HepG2 (cell line): ENCODE measurements around the gene CCT6A. TPM values are rescaled to one million over a fixed set of nuclear protein-coding genes. Genes with fewer than 3 reads are reported as not detected.
A peak's percentile ranks its signal among the peaks of the same experiment; 100 is the strongest.

Source experiments
- ATAC-seq: fragments of 200-7000 bp; cut with Tn5 transposase; 3 replicates; pipeline ENCODE4 v1.9.1; 2020; ENCODE audit warnings: mild to moderate bottlenecking, moderate library complexity
- BruUV-seq: library from RNA; stranded (reverse); fragments of 400-500 nt; replicated peaks from 2 replicates; lab custom pipeline; 2021; lab: Mats Ljungman, UMichigan
- CTCF ChIA-PET: fragments of 300-600 bp; formaldehyde crosslinking; extraction: SDS; loops from one replicate; lab custom pipeline; 2021; ENCODE audit warnings: low total read pairs, inconsistent platforms, low intra/inter-chr PET ratio; lab: Yijun Ruan, JAX
- POLR2A ChIA-PET: fragments of 350-600 bp; sonication (Branson Sonifier 250); formaldehyde crosslinking; loops from one replicate; lab custom pipeline; 2020; ENCODE audit warnings: antibody characterized with exemption, inconsistent platforms; lab: Yijun Ruan, JAX
- DNase-seq: peaks from one replicate; pipeline ENCODE4 v3.0.0-alpha.2; 2015; ENCODE audit warnings: low spot score
- FAIRE-seq: peaks from 3 replicates; lab custom pipeline; 2011; peaks lifted over from hg19 to GRCh38; lab: Jason Lieb, UNC
- H2AFZ ChIP-seq: one replicate; pipeline ENCODE4 v1.6.1; 2011; ENCODE audit warnings: low read length, inconsistent platforms
- H3K27ac ChIP-seq: fragments of 300-600 bp; 3 replicates; pipeline ENCODE4 v1.8.0; 2011; ENCODE audit warnings: mixed run types, mild to moderate bottlenecking, mixed read lengths, low read length, inconsistent platforms; ENCODE audit not compliant: insufficient read depth; ENCODE audit errors: extremely low read length
- H3K27me3 ChIP-seq, 2 experiments: fragments of 200-600 bp in 1 of 2; 2 replicates in 1 of 2; 3 replicates in 1 of 2; pipeline versions ENCODE4 v1.6.0 to v1.8.0; 2011; ENCODE audit warnings: low read length in 2 of 2, mild to moderate bottlenecking in 2 of 2, moderate library complexity in 2 of 2, inconsistent platforms in 1 of 2; ENCODE audit not compliant: insufficient read depth in 2 of 2, control insufficient read depth in 1 of 2
- H3K36me3 ChIP-seq, 2 experiments: fragments of 200-600 bp in 1 of 2; replicated peaks in 1 of 2; 2 replicates in 1 of 2; 3 replicates in 1 of 2; pipeline versions ENCODE4 v1.5.1 to v1.8.0; 2011; ENCODE audit warnings: low read length in 2 of 2, inconsistent platforms in 1 of 2; ENCODE audit not compliant: insufficient read depth in 2 of 2, control insufficient read depth in 1 of 2
- H3K4me1 ChIP-seq: 2 replicates; pipeline ENCODE4 v1.5.1; 2012; ENCODE audit warnings: low read length, inconsistent platforms; ENCODE audit not compliant: insufficient read depth
- H3K4me2 ChIP-seq: 2 replicates; pipeline ENCODE4 v1.6.0; 2011; ENCODE audit warnings: low read depth, low read length, inconsistent platforms
- H3K4me3 ChIP-seq, 3 experiments: fragments of 200-600 bp in 1 of 3; sonication (generic), shearing (Covaris generic) in 1 of 3; replicated peaks in 1 of 3; 2 replicates each; pipeline ENCODE4 v1.5.1; 2011 to 2016; ENCODE audit warnings: low read length in 3 of 3, inconsistent platforms in 2 of 3, low read depth in 2 of 3, mild to moderate bottlenecking in 2 of 3, control low read depth in 1 of 3, mixed read lengths in 1 of 3; ENCODE audit not compliant: insufficient read depth in 1 of 3
- H3K79me2 ChIP-seq: one replicate; pipeline ENCODE4 v1.6.1; 2011; ENCODE audit warnings: low read length, inconsistent platforms; ENCODE audit not compliant: insufficient read depth
- H3K9ac ChIP-seq: 2 replicates; pipeline ENCODE4 v1.6.0; 2011; ENCODE audit warnings: mild to moderate bottlenecking, low read depth, low read length, inconsistent platforms; ENCODE audit not compliant: insufficient read depth
- H3K9me3 ChIP-seq: 2 replicates; pipeline ENCODE4 v1.5.1; 2012; ENCODE audit warnings: mild to moderate bottlenecking, low read length
- H4K20me1 ChIP-seq: 2 replicates; pipeline ENCODE4 v1.6.0; 2011; ENCODE audit warnings: inconsistent platforms, mild to moderate bottlenecking, low read length, moderate library complexity; ENCODE audit not compliant: insufficient read depth
- ATRX ChIP-seq: sonication (generic); formaldehyde crosslinking; IDR thresholded peaks from 2 replicates; pipeline ENCODE4 v1.4.0; 2020; ENCODE audit warnings: missing genetic modification reagents, borderline replicate concordance
- ETV6 ChIP-seq: sonication (generic); formaldehyde crosslinking; conservative IDR thresholded peaks from 2 replicates; pipeline ENCODE4 v1.4.0; 2020; ENCODE audit warnings: missing genetic modification reagents
- HMG20B ChIP-seq: conservative IDR thresholded peaks from 2 replicates; pipeline ENCODE4 v1.6.1; 2016; ENCODE audit warnings: missing genetic modification reagents, missing compliant biosample characterization
- RARG ChIP-seq: sonication (generic); formaldehyde crosslinking; IDR thresholded peaks from 2 replicates; pipeline ENCODE4 v1.4.0; 2020; ENCODE audit warnings: low read depth, mild to moderate bottlenecking, missing genetic modification reagents
- RORA ChIP-seq: sonication (generic); formaldehyde crosslinking; IDR thresholded peaks from 2 replicates; pipeline ENCODE4 v1.5.0; 2020; ENCODE audit warnings: mild to moderate bottlenecking, missing genetic modification reagents, moderate library complexity
- SMYD3 ChIP-seq: sonication (generic); formaldehyde crosslinking; IDR thresholded peaks from 2 replicates; pipeline ENCODE4 v1.8.1; 2023; ENCODE audit warnings: mild to moderate bottlenecking, missing genetic modification reagents
- ZBTB38 ChIP-seq: sonication (generic); formaldehyde crosslinking; IDR thresholded peaks from 2 replicates; pipeline ENCODE4 v1.5.1; 2020; ENCODE audit warnings: mild to moderate bottlenecking, missing genetic modification reagents
- ZNF432 ChIP-seq: sonication (generic); formaldehyde crosslinking; IDR thresholded peaks from 2 replicates; pipeline ENCODE4 v1.5.0; 2020; ENCODE audit warnings: missing genetic modification reagents, mild to moderate bottlenecking, borderline replicate concordance
- WGBS: methylation state at CpG from one replicate; pipeline ENCODE4 v1.1.6; 2017; ENCODE audit warnings: low lambda C conversion rate; 5-methylcytosine and 5-hydroxymethylcytosine counted together
- in situ Hi-C: cut with HindIII; loops from 2 replicates; pipeline ENCODE4 v1.10.0; 2017; ENCODE audit warnings: low pct_unique_long_range_greater_than_20kb; ENCODE audit not compliant: extremely low pct_ligation_motif_present
- intact Hi-C: fragments of 100-400 bp; cut with micrococcal nuclease; formaldehyde crosslinking; loops from one replicate; pipeline ENCODE4 v1.10.0; 2022; ENCODE audit not compliant: unreplicated experiment
- polyA plus RNA-seq, 8 experiments: library from polyadenylated mRNA; depleted of rRNA in 3 of 8; stranded (reverse) in 7 of 8; unstranded in 1 of 8; fragments of >200 nt; fragmentation: Illumina TruSeq in 4 of 8; extraction: Trizol in 4 of 8; gene quantifications; 2 replicates each; pipeline versions ENCODE4 v1.2.1 to v1.2.3, GENCODE V29; 2011 to 2016; ENCODE audit warnings: low read depth in 4 of 8, missing spikeins in 1 of 8, mixed read lengths in 1 of 8; ENCODE audit not compliant: insufficient read depth in 1 of 8
- total RNA-seq, 5 experiments: library from RNA; depleted of rRNA; stranded (reverse); fragments of >200 nt; fragmentation: Illumina TruSeq; extraction: Trizol; gene quantifications; 2 replicates each; pipeline ENCODE4 v1.2.3, GENCODE V29; 2016; ENCODE audit warnings: low read depth in 1 of 5

CCT6A gene
- total and polyA plus RNA-seq, 2 of the 13 experiments (the other 11 are each of a cell fraction or from before 2014, with no cell fraction given) = 219 to 292 TPM

- TF ChIP-seq ZNF432 (no peak), ATRX (CRISPR knock-in tag) (no peak), ETV6 (CRISPR knock-in tag) (no peak; the same call in 1 of the 2 replicates)
Measured at GRCh38 chr7:56007167-56007652, 44.4 kb upstream of the CCT6A start (continued).

- in situ Hi-C loops = no loop called here
- 79% methylated on average over 9 of the region's 9 CpGs for WGBS
- Histone ChIP-seq H3K27ac (peak overlapping the region; percentile 86), H3K79me2 (no peaks in the 10 kb centered on the region), H3K4me2 (0 out of 2 replicates have a peak overlapping the region, but pooled peaks have one; percentile 63), H4K20me1 (no peaks in the 10 kb centered on the region), H3K4me1 (peaks cover 75% of the 10 kb centered on the region), H3K27me3 (no peaks in the 10 kb centered on the region), H3K4me3 (no peak overlapping the region), H3K36me3 (peaks cover 4 to 13% of the 10 kb centered on the region in 2 experiments; a peak in 4 of 5 replicates), H3K9me3 (no peaks in the 10 kb centered on the region), H3K9ac (peak overlapping the region; percentile 44; the same call in 1 of the 2 replicates), H2AFZ (no peak overlapping the region)
- intact Hi-C loops = loop anchor here (1.0 to 5.0 kb wide), 3 partner anchors 21 to 46 kb away; partner anchors contain the start of gene NIPSNAP2
- FAIRE-seq (no peak), ATAC-seq (no peak), DNase-seq (peak; percentile 27)
- POLR2A ChIA-PET = interaction anchor here (1.2 to 7.3 kb wide), 8 partner anchors 11 to 64 kb away, joined by 3 to 82 read pairs (median 34); partner anchors contain the start of genes CCT6A, NIPSNAP2, PSPH and SUMF2
- TF ChIP-seq ZBTB38 (CRISPR knock-in tag) = peak; percentile 78
- no peak for TF ChIP-seq RARG
- TF ChIP-seq RORA (CRISPR knock-in tag) = no peak
- TF ChIP-seq HMG20B (CRISPR knock-in tag) = no peak
- no peak for TF ChIP-seq SMYD3 (CRISPR knock-in tag)
- CTCF ChIA-PET = interaction anchor here (1.4 kb wide), 1 partner anchor 66 kb away, joined by 5 read pairs; no protein-coding TSS in a partner anchor
- no TSS peak for BruUV-seq
Measured at GRCh38 chr7:56007891-56008290, 43.7 kb upstream of the CCT6A start.
